Hematopoietic multipotent progenitor cell treated with erythropoietin and hydrocortisone succinate and interleukin-3 and kit ligand, for 17 days (in vitro differentiated cells): Measurements from ENCODE around the gene CYP2C8.
"Not testable (repeated sequence)": the region's sequence is repeated elsewhere in the genome, so short reads cannot be mapped to it uniquely, and the experiment has no call there.

Experiments
- DNase-seq: peaks from one replicate; pipeline ENCODE4 v3.0.0-alpha.2; 2015; ENCODE audit warnings: low spot score

CYP2C8 gene

GRCh38 chr10:95069286-95069685 is at the start of gene CYP2C8:
Gene CYP2C8, minus strand, starts transcription at chr10:95069497. Its CDS starts 95 bp downstream, at chr10:95069402.
- no peak for DNase-seq

DNA sequence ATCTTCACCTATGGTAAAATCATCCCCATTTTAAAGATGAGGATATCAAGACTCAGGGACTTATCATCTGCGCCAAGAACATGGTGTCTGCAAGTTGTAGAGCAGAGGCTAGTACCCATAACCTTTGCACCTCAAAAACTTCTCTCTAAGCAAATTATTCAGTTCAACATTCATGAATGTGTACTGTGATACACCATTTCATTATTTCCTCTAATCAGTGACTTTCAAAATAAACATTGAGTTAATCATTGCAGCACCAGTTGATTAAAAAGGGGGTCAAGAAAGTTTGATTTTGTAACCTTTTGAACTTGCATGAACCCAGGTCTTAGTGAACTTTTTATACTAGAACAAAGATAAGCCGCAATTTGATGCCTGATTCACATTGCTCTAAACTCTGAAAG is 47.6 kb upstream of the CYP2C8 start:
- DNase-seq = no peak

DNA sequence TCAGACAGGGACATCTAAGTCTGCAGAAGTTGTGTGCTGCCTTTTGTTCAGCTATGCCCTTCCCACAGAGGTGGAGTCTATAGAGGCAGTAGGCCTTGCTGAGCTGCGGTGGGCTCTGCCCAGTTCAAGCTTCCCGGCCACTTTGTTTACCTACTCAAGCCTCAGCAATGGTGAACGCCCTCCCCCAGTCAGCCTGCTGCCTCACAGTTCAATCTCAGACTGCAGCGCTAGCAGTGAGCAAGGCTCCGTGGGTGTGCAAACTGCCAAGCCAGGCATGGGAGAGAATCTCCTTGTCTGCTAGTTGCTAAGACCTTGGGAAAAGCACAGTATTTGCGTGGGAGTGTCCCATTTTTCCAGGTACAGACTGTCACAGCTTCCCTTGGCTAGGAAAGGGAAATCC is 41.5 kb upstream of the CYP2C8 start:
- DNase-seq = not testable (repeated sequence)

DNA sequence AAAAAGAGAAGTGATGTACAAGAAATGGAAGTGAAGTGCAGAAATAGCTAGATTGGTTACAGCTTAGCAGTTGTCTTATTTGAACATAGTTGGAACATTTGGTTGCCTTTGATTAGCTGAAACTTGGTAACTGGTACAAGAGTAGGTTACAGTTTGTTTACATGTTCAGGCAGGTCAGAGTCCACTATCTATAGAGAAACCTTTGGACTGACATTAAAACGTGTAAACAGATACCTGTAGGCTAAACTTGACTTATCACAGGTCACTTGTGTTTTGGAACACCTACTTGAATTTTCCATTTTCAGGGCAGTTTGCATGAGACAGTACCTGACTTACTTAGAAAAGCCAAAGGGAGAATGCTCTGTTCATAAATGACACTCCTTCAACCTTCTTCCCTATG is 28.5 kb upstream of the CYP2C8 start:
- no peak for DNase-seq

DNA sequence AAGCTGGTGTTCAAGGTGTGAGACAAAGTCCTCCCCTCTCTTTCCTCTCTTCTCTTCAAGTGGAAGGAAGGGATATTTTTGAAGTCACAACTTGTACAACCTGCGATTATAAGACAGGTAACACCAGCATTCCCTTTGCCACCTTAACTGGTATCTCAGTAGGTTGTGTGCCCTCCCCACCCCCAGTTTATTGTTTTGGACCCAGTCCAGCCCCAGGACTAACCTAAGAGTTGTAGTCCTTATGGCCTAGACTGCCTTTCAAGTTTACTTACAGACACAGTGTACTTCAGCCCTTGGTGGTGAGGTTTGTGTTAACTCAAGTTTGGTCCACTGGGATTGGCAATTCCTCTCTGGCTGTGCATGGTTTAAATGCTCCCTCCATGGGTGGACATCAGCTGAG is 26.8 kb upstream of the CYP2C8 start:
- DNase-seq = no peak

GRCh38 chr10:95079626-95080025 is 10.3 kb upstream of the CYP2C8 start:
- not testable (repeated sequence) for DNase-seq

DNA sequence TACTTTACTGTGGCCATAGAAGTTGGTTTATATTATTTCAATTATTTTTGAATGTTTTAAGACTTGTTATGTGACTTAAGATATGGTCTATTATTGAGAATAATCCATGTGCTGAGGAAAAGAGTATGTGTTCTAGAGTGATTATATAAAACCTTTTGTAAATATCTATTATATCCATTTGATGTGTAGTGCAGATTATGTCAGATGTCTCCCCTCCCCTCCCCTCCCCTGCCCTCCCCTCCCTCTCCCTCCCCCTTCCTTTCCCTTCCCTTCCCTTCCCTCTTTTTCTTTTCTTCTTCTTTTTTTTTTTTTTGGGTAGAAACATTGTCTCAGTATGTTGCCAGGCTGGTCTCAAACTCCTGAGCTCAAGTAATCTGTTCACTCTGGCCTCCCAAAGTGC is 8.3 kb upstream of the CYP2C8 start:
- no peak for DNase-seq

- DNase-seq = no peak
Measured at GRCh38 chr10:95071107-95071660, 1.9 kb upstream of the CYP2C8 start.

DNA sequence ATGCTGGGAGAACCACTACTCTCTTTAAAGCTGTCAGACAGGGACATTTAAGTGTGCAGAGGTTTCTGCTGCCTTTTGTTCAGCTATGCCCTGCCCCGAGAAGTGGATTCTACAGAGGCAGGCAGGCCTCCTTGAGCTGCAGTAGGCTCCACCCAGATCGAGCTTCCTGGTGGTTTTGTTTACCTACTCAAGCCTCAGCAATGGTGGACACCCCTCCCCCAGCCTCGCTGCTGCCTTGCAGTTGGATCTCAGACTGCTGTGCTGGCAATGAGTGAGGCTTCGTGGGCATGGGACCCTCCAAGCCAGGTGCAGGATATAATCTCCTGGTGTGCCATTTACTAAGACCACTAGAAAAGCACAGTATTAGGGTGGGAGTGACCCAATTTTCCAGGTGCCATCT is 5.2 kb downstream of the CYP2C8 start:
- DNase-seq = not testable (repeated sequence)

GRCh38 chr10:95056744-95057363 is 12.4 kb downstream of the CYP2C8 start:
- no peak for DNase-seq

DNA sequence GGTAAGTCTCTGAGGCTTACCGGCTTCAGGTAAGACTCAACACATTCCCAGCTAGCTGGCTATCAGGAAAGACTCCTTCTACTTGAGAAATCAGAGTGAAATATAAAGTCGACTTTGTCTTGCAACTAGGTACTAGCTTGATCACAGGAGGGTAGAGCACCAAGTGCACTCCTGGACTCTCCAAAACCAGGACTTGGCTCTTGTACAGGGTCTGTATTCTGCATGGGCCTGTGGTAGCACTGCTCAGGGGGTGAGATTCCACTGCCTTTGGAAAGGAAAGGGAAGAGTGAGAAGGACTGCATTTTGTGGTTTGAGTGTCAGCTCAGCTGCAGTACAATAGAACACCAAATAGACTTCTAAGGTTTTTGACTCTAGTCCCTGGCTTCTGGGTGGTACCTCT is 19.4 kb downstream of the CYP2C8 start:
- no peak for DNase-seq

GRCh38 chr10:95048206-95048605 is 21.1 kb downstream of the CYP2C8 start:
- DNase-seq = no peak

DNA sequence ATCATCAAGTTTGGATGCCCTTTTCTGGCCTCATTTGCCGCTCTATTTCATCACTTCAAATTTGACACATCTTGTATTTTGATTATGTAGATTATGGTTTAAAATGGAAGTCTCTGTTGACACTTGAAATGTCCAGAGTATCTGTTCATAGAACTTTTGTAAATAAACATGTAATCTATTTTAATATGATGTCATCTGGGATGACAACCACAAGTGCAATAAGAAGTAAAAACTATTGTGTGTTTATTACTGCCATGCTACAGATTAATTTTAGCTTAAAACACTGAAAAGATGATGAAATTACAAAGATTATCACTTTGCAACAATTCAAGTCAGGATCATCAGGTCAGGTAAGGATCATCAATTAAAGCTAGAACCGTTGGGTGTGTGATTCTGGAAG is 30.0 kb downstream of the CYP2C8 start:
- no peak for DNase-seq

DNA sequence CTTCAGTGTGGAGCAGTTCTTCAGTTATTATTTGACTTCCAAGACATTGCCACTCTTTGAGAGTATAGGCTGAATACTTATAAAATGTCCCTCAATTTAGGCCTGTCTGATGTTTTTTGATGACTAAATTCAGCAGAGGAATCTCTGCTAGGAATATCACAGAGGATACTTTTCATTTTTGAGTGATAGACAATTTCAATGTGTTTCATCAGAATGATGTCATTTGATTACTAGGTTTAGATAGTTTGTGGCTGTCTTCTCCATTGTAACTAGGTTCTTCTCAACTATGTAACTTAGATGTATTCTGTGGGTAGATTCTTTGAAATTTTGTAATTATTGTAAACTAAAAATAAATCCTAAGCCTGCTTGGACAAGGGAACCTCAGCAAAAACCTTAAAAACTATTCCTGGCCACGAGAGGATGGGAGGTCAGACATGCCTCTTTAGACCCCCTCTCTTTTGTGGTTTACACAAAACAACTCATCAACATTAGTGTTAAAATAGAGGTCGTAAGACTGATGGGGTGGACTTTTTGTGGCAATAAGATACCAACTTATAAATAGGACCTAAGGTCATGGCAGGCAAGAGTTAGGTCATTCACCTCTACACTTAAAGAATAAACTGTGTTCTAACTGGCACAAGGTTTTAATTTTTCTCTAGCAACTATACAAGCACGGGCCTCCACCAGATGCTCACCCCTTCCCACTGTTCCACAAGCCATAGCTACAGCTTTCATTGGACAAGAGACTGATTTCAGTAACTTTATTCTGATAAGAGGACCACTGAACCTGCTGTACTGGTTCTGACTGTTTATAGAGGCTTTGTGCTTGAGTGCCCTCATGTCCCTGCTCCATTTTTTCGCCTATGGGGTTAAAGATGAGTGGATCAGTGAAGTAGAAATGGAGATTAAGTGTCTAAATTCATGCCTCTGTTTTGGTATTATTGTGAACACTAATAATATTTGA is 33.7 kb downstream of the CYP2C8 start:
- DNase-seq = no peak

DNA sequence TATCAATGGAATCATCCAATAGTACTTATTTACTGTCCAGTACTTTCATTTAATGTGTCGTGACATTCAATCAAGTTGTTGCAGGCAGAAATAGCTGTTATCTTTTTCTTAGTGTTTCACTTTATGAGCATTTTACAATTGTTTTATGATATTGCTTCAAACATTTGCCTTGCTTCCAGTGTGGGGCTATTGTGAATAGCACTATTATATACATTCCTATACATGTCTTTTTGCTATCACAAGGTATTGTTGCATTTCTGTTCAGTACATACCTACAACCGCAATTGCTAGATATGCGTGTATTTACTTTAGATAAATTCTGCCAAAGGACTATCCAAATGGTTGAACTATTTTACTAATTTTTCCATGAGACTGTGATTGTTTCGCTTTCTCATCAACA is 34.9 kb downstream of the CYP2C8 start:
- DNase-seq = no peak

- DNase-seq = no peak
Measured at GRCh38 chr10:95031656-95032055, 37.6 kb downstream of the CYP2C8 start.

DNA sequence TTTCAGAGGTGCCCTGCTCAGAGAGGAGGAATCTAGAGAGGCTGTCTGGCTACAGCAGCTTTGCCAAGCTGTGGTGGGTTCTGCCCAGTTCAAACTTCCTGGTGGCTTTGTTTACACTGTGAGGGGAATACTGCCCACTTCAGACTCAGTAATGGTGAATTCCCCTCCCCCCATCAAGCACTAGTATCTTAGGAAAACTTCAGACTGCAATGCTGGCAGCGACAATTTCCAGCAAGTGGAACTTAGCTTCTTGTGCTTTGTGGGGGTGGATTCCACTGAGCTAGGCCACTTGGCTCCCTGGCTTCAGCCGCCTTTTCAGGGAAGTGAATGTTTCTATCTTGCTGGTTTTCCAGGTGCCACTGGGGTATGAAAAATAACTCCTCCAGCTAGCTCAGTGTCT is 42.8 kb downstream of the CYP2C8 start:
- no peak for DNase-seq

DNA sequence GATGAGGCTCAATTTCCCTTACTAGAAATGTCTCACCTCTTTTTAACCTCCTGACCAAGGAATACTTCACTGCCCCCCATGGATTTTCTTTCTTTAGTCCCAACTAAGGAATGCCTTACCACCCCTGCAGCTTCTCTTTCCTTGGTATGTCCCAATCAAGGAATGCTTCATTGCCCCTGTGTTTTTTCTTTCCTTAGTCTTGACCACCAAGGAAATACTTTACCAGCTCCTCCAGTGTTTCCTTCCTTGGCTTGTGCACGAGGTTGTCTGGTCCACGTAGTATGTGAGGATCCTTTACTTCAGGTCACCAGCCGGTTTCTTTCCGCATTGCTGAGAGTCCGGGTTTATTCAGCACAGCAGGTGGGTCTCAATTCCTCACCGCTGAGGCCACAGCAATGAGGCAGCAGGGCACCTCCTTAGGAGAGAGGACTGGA is 71.5 kb downstream of the CYP2C8 start:
- no peak for DNase-seq

- DNase-seq = no peak
Measured at GRCh38 chr10:94992811-94993210, 76.5 kb downstream of the CYP2C8 start.

DNA sequence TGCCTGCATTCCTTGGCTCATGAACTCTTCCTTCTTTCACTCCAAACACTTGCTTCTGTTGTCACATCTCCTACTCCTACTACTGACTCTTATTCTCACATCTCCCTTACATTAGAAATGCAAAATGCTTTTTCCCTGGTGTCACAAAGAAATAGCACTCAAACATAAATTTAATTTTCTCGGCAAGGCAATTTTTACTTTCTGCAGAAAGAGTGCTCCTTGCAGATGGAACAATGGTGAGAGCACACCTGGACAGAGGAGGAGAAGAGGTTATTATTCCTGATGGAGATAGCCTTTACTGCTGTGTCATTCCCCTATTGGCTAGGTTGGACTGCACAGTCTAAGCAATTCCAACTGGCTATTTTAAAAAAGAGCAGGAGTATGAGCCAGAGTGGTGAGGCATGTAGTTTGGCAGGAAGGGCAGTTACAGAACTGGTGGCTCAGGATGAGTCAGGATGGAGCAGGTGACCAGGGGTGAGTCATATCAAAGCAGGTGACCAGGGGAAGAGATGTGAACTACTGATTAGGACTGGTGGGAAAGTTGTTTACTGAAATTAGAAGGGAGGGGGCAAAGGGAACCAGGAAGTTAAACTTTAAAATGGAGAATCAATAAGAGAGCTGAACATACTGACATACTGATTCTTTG is 77.9 kb downstream of the CYP2C8 start:
- no peak for DNase-seq

DNA sequence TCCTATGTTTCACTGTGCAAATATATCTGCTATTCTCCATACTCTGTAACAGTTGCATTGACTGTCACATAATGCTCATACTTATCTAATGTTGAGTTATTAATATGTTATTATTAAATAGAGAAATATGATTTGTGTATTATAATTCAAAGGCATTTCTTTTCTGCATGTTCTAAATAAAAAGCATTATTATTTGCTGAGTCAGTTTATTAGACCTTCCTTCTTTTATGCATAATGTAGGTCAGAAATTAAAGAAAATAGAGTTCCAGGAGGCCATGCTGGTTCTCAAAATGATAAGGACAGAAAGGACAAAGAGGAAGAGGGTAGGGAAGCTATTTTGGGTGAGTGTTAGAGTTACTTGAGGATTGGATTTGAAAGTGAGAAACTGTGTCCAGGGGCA is 80.1 kb downstream of the CYP2C8 start:
- no peak for DNase-seq
